Measurements from ENCODE around the gene FIBIN.

FIBIN gene

GRCh38 chr11:27025312-27025955 is 31.5 kb downstream of the FIBIN start:
- no peak for DNase-seq

DNA sequence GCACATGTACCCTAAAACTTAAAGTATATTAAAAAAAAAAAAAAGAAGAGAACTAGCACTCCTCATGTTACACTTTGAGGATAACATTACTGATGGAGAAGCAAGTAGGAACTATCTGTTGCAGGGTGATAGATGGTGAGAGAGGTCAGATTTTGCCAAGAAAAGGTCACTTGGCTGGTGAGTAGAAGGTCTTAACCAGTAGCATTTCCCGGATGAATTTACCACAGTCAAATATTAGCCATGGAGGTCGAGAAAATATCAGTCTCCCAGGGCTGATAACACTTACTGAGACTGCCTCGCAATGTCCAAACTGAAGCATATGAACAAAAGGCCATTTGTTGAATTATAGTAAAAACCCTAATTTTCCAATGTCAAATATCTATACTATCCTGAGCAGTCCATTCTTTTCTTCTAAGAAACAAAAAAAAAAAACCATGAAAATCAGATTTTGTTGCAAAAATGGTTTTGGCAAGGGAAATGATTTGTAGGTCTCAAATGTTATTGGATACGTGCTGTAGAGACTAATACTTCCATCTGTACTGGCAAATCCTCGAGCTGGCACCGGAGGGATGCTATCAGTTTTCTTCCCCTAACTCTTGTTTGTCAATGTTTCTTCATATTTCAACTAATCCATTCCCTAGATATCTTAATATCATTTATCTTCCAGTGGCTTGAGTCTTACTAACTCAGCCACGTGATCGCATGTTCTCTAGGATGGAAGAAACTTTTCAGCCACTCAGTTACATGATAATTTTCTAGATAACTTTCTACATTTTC is 32.2 kb downstream of the FIBIN start:
- no peak for DNase-seq

DNA sequence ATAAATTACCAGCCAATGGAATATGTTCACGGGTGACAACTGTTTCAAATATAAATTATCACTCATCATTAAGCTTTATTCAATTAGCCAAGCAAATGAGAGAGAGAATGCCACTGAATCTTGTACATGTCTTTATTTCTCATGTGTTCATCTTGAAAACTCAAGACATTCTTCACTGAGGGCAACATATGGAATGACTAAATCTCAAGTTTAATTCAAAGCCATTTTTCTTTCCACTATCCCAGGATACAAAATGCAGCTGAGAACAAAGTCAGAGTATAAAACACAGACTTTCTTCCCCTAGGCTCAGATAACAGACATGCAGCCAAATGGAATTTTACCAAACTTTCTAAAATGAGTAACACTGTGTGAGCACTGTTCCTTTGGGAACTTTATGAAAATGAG is 34.7 kb downstream of the FIBIN start:
- no peak for DNase-seq

DNA sequence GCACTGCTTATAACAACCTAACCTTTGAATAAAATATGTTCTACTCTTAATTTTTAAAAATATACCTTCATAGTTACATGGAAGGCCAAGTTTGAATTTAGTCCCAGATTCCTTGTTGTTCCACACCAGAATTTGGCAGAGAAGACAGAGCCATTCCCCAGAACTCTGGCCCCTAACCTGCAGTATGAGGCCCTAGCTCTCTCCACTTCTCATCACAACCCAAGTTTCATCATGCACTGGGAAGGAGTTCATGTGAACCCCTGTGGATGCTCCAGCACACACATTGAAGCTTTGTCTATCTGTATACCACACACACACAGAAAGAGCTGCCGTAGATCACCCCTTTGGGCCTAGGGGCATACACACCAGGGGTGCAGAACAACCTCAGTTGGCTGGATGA is 36.1 kb downstream of the FIBIN start:
- no peak for DNase-seq

- no peak for DNase-seq
Observed at GRCh38 chr11:27031754-27032153, 37.8 kb downstream of the FIBIN start.

- no peak for DNase-seq
Observed at GRCh38 chr11:27039873-27040272, 46.0 kb downstream of the FIBIN start.

- no peak for DNase-seq
Observed at GRCh38 chr11:27040302-27041115, 46.6 kb downstream of the FIBIN start, which contains the start of gene BBOX1. Gene BBOX1 (plus strand): TSS chr11:27040815. CDS start chr11:27055431, 14,616 bp downstream.

GRCh38 chr11:27041141-27041899 is 47.4 kb downstream of the FIBIN start:
- DNase-seq, result no peak
